Pancreas (tissue), 10 donors: ENCODE results near the gene VPS37C. TPM values are rescaled to one million over a fixed set of nuclear protein-coding genes. Genes with fewer than 3 reads are reported as not detected.
A peak's percentile ranks its signal among the peaks of the same experiment; 100 is the strongest.

ENCODE experiments used
- ATAC-seq, 4 donors: fragments of 200-7000 bp; cut with Tn5 transposase; one replicate each; pipeline versions ENCODE4 v1.8.0 to v1.9.1; 2020; ENCODE audit warnings: mild to moderate bottlenecking in 4 of 4, moderate library complexity in 4 of 4
- DNase-seq, 6 donors: peaks; one replicate each; pipeline ENCODE4 v3.0.0-alpha.2; 2020
- FAIRE-seq: peaks from 2 replicates; lab custom pipeline; 2012; peaks lifted over from hg19 to GRCh38; lab: Jason Lieb, UNC
- H3K27ac ChIP-seq, 4 donors: fragments of 200-600 bp; sonication (generic); 1 replicate in 3 of 4; 2 replicates in 1 of 4; pipeline versions ENCODE4 v1.5.0 to v1.8.0; 2020
- H3K27me3 ChIP-seq, 4 donors: fragments of 200-600 bp; one replicate each; pipeline ENCODE4 v1.8.0; 2021
- H3K36me3 ChIP-seq, 3 donors: fragments of 200-600 bp; sonication (generic) in 1 of 3; one replicate each; pipeline versions ENCODE4 v1.5.0 to v1.8.0; 2020 to 2021
- H3K4me1 ChIP-seq, 3 donors: fragments of 200-600 bp; one replicate each; pipeline ENCODE4 v1.8.0; 2021
- H3K4me3 ChIP-seq, 4 donors: fragments of 200-600 bp; sonication (generic) in 2 of 4; one replicate each; pipeline versions ENCODE4 v1.5.0 to v1.8.0; 2020 to 2021
- H3K9me3 ChIP-seq, 4 donors: fragments of 200-600 bp; one replicate each; pipeline ENCODE4 v1.8.0; 2021
- CTCF ChIP-seq, 4 donors: fragments of 200-600 bp; sonication (generic) in 3 of 4; IDR thresholded peaks; one replicate each; pipeline versions ENCODE4 v1.5.0 to v1.8.0; 2021; ENCODE audit warnings: antibody characterized with exemption in 4 of 4
- WGBS, 2 donors: extraction: QIAGEN DNeasy Blood & Tissue Kit; methylation state at CpG; one replicate each; pipeline ENCODE4 v1.1.7; 2013; 5-methylcytosine and 5-hydroxymethylcytosine counted together
- intact Hi-C, 3 donors: fragments of 100-400 bp; cut with DNase I; formaldehyde crosslinking; loops; one replicate each; pipeline versions ENCODE4 v1.11.1 to v1.14.2; 2022
- polyA plus RNA-seq, 2 donors: library from polyadenylated mRNA; stranded (reverse); fragments of 200-250 nt; gene quantifications; one replicate each; pipeline ENCODE4 v1.2.3, GENCODE V29; 2013
- total RNA-seq, 6 donors: library from RNA; stranded (reverse); fragmentation: NEBNext Ultra II Directional in 4 of 6; extraction: Animal tissue kit (Norgen Biotek cat#: 25700) in 4 of 6; gene quantifications; one replicate each; pipeline versions ENCODE4 v1.2.1 to v1.2.4, GENCODE V29; 2021 to 2023
- donor health status: healthy with polysubstance abuse.
- donor health status: DM: no; HTN: no; CAD: no; lungs with moderate emphysema.
- donor health status: DM: no; HTN: no; CAD: no.
- donor health status: control.
- donor health status: control.
- donor health status: Bipolar disorder and iron deficiency.
- donor health status: DM: yes; HTN: yes; CAD: no.
- donor health status: DM: no; HTN: no; CAD: no.
- donor health status: DM: no; HTN: no; CAD: no.
- donor health status: DM: yes; HTN: yes; CAD: no.

Gene VPS37C
- total and polyA plus RNA-seq, 8 donors: 12.1 to 25.7 (median 16.2) TPM

GRCh38 chr11:61121192-61121831 lies 39.9 kb downstream of the VPS37C start:
- DNase-seq: peak in 5 of 6 donors; percentile 39 to 87 (median 75)
- WGBS, 2 donors: 52 to 55% methylated on average over 15 of the region's 15 CpGs
- intact Hi-C loops: no loop called here

GRCh38 chr11:61120706-61121191 lies 40.5 kb downstream of the VPS37C start:
- Histone ChIP-seq H3K4me1 (peaks cover 0 to 8% (median 0%) of the 10 kb centered on the region in 3 donors), H3K27ac (no peak overlapping the region), H3K27me3 (no peaks in the 10 kb centered on the region), H3K36me3 (no peaks in the 10 kb centered on the region), H3K4me3 (no peak overlapping the region), H3K9me3 (no peaks in the 10 kb centered on the region)
- ATAC-seq: peak; percentile 43 to 64 (median 48)
- 30 to 40% methylated on average over 5 of the region's 5 CpGs for WGBS, 2 donors
- no peak for TF ChIP-seq CTCF (IDR thresholded peaks at IDR 0.05)
- no peak for FAIRE-seq
- DNase-seq: peak in 1 of 6 donors; percentile 36
- intact Hi-C loops: no loop called here

More at GRCh38 chr11:61121192-61121831, 39.9 kb downstream of the VPS37C start:
- peaks cover 0 to 8% (median 0%) of the 10 kb centered on the region in 3 donors for H3K4me1 ChIP-seq
- no peaks in the 10 kb centered on the region for H3K9me3 ChIP-seq
- H3K27ac ChIP-seq: no peak overlapping the region
- TF ChIP-seq CTCF (IDR thresholded peaks at IDR 0.05): no peak
- H3K27me3 ChIP-seq: no peaks in the 10 kb centered on the region
- no peak overlapping the region for H3K4me3 ChIP-seq
- FAIRE-seq: no peak
- no peaks in the 10 kb centered on the region for H3K36me3 ChIP-seq
- ATAC-seq: peak; percentile 45 to 66 (median 62)

GRCh38 chr11:61120099-61120705 lies 41.0 kb downstream of the VPS37C start:
- intact Hi-C loops: no loop called here
- no peaks in the 10 kb centered on the region for H3K27me3 ChIP-seq
- peaks cover 0 to 8% (median 0%) of the 10 kb centered on the region in 3 donors for H3K4me1 ChIP-seq
- TF ChIP-seq CTCF (IDR thresholded peaks at IDR 0.05): no peak
- FAIRE-seq (no peak), DNase-seq (peak in 1 of 6 donors; percentile 11), ATAC-seq (no peak)
- 76 to 89% methylated on average over 14 of the region's 14 CpGs for WGBS, 2 donors
- H3K36me3 ChIP-seq: no peaks in the 10 kb centered on the region
- no peaks in the 10 kb centered on the region for H3K9me3 ChIP-seq
- no peak overlapping the region for H3K4me3 ChIP-seq
- H3K27ac ChIP-seq: no peak overlapping the region

GRCh38 chr11:61119571-61119970 lies 41.7 kb downstream of the VPS37C start:
- no peak for TF ChIP-seq CTCF (IDR thresholded peaks at IDR 0.05)
- no peaks in the 10 kb centered on the region for H3K9me3 ChIP-seq
- no peak overlapping the region for H3K4me3 ChIP-seq
- H3K36me3 ChIP-seq: no peaks in the 10 kb centered on the region
- WGBS, 2 donors: 75 to 78% methylated on average over 3 of the region's 3 CpGs
- DNase-seq: no peak
- H3K27ac ChIP-seq: no peak overlapping the region
- H3K4me1 ChIP-seq: peaks cover 0 to 8% (median 0%) of the 10 kb centered on the region in 3 donors
- FAIRE-seq: no peak
- ATAC-seq: no peak
- intact Hi-C loops: no loop called here
- no peaks in the 10 kb centered on the region for H3K27me3 ChIP-seq
